ENCODE data around the gene SLC25A51.

Gene SLC25A51

GRCh38 chr9:37936965-37937364 is 33.0 kb upstream of the SLC25A51 start:
- DNase-seq: no peak

DNA sequence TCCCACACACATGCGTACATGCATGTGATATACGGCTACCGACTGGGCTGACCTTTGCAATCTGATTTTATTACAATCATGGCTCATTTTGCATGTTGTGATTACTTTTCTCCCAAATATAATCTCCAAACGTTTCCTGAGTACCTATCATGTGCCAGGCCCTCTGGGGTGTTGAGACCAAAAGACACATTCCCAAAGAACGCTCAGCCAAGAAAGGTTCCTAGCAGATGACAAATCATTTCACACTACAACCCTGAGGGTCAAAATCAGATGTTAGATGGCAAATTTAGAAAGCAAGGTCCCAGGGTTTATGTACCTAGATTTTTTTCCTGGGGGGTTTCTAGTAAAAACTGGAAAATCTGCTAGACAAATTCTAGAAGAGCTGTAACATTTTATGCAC is 32.4 kb upstream of the SLC25A51 start:
- DNase-seq: no peak

DNA sequence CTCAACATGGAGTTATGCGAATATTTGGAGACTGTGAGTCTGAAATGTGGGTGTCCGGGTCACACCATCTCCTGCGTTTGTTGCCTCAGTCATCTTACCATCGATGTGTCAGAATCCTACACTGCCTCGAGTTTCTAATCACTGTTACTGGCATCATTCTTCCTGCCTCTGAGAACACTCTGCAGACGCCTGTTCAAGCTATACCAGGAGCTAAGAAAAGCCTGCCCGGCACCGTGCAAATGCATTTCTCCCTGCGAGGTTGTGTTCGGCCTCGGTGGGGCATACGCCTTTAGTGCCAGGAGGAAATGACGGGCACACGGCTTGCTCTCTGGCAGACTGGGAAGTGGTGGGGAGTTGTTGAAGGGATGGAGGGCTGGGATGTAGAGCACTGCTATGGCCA is 31.2 kb upstream of the SLC25A51 start:
- DNase-seq: no peak

DNA sequence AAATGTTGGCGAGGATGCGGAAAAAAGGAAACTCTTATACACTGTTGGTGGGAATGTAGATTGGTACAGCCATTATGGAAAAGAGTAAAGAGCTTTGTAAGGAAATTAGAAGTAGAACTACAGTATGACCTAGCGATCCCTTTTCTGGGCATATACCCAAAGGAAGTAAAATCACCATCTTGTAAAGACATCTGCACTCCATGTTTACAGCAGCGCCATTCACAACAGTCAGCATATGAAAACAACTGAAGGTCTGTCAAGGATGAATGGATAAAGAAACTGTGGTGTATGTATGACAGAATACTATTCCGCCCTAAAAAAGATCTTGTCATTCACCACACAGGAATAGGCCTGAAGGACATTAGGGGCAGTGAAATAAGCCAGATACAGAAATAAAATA is 27.7 kb upstream of the SLC25A51 start:
- DNase-seq: no peak

DNA sequence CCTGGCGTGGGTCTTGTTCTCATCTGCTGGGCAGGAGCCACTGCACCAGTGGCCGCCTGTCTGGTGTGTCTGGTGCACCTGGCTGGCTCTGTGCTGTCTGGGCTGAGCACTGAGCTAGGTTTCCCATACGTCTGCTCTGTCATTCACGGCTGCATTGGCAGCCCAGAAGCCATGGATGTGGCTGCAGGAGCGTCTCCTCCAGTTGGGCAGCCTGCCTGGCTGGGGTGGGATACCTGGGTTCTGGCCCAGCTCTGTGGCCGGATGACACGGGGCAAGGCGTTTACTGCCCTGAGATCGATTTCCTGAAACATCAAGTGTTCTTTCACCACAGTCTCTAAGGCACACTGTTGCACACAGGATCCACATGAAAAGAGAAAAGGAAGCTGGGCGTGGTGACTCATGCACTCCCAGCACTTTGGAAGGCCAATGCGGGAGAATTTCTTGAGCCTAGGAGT is 25.5 kb upstream of the SLC25A51 start:
- DNase-seq: no peak

- no peak for DNase-seq
These were observed 24.9 kb upstream of the SLC25A51 start for GRCh38 chr9:37928552-37929430.

- DNase-seq: no peak
These were observed 23.9 kb upstream of the SLC25A51 start for GRCh38 chr9:37927601-37928551.

DNA sequence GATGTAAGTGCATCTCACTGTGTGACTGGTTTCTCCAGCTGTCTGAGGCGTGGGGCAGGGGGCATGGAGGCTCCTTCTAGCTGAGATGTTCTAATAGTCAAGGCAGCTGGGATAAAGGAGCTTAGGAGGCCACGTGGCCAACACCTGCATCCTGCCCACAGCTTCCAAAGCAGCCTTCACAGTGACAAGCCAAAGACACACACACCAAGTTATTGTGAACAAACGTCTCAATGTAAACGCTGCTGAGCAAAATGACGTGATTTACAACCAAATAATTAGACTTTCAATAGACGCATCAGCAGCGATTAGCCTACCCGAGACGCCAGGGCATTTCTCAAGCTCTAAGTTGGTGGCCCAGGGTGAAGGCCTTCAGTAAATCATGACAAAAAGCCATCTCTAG is 23.2 kb upstream of the SLC25A51 start:
- no peak for DNase-seq

DNA sequence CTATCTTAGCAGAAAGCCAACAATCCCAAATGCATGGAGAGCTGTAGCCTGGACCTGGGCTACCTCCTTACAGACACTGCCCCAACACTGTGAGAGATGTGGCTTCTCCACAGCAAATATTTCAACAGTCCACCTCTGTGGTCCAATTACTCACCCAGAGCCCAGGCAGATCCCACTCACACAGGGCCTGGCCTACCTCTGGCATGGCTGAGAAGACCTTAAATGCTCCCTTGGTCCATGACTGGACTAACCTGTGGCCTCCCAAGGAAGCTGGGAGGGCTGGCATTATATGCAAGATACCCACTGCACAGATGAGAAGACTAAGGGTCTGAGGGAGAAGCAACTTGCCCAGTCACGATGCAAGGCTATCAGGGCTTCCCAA is 22.8 kb upstream of the SLC25A51 start:
- no peak for DNase-seq

DNA sequence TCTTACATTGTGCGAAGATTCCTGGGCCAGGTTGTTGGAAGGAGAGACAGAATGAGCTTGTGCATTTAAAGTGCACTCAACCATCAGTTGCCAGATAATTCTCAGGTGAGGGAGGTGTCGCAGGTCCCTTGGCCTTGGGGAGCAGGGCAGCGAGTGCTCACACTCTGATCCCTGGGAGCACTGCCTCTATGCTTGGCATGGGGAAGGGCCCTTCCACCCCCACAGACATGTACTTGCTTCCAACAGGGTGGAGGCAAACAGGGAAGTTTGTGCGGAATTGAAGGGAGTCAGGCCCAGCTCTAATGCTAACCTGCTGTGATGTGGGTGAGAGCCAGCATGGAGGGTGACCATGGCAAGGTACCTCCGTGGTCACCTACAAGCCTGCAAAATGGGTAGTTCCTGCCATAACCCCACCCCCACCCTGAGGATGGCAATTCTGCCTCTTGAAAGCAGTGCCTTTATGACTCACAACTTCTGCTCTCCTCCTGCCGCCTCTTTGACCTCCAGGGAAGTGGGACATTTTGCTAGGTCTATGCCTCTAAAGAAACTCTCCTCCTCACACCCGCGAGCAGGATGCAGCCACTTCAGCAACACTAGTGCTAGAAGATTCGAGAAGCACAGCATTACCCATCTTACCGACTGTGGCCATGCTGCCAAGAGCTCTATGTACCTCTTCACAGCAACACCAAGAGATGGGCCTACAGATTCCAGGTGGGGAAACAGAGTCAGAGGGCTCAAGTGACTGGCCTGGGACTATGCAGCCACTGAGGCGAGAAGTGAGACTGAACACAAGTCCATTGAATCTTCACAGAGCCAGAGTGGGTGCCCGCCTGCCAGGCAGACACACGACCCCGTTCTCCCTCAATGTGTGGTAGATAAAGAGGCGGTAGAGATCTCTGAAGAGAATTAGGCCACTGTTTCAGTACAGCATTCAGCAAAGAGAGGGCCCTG is 22.1 kb upstream of the SLC25A51 start:
- DNase-seq: peak; percentile 13

- DNase-seq: no peak
These were observed 21.1 kb upstream of the SLC25A51 start for GRCh38 chr9:37925006-37925405.

- no peak for DNase-seq
These were observed 20.6 kb upstream of the SLC25A51 start for GRCh38 chr9:37924538-37924937.

DNA sequence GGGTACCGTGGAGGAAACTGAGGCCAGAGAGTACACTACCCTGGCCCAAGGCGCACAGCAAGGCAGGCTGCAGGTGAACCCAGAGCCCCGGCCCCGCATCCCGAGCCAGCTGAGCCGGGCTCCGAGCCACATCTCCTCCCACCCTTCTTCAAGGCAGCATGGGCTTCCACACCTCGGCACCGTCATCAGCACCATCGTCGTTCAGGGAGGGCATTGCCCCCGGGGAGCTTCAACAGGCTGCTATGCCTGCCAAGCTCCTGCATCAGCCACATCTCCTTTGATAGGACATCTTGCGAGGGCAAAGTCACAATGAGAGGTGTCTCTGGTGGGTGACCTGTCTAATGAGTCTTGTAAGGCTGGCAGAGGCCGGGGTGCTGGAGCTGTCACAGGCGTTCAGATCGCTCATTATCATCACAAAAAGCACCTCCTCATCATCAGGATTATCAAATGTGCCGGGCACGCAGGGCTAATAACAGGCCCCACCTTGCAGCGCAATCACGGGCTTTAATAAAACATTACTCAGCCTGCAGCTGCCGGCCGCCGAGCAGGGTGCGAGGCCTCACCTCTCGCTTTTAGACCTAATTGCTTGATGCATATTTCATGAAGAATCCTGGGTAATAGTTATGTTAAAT is 20.0 kb upstream of the SLC25A51 start:
- no peak for DNase-seq

DNA sequence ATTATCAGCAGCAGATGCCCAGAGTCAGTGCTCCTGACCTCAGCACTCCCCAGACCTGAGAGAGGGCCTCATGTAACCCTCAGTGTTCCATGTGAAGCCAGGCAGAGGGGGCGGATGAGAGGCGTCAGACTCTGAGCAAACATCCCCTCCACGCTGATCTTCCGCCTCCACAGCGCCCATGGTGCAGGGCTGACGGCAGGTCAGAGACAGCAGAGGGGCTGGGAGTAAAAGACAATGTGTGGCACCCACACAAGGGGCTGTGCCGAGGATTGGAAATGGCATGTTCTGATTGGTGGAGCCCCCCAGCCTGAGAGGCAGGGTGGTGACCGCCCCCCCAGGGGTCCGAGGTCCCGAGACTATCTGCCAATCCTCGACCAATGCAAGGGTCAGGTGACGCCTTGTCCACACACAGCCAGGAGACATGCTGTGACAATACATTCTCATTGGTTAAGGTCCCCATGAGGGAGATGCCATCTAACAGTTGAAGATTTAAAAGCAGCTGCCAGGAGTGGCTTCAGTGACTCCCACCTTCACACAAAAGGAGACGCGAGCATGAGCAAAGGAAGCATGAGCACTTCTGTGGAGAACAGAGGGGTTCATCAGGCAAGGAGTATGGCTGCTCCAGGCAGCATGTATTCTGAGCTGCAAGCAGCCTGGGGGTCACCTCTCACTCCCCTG is 19.3 kb upstream of the SLC25A51 start:
- no peak for DNase-seq

- no peak for DNase-seq
These were observed 18.6 kb upstream of the SLC25A51 start for GRCh38 chr9:37922363-37923117.

DNA sequence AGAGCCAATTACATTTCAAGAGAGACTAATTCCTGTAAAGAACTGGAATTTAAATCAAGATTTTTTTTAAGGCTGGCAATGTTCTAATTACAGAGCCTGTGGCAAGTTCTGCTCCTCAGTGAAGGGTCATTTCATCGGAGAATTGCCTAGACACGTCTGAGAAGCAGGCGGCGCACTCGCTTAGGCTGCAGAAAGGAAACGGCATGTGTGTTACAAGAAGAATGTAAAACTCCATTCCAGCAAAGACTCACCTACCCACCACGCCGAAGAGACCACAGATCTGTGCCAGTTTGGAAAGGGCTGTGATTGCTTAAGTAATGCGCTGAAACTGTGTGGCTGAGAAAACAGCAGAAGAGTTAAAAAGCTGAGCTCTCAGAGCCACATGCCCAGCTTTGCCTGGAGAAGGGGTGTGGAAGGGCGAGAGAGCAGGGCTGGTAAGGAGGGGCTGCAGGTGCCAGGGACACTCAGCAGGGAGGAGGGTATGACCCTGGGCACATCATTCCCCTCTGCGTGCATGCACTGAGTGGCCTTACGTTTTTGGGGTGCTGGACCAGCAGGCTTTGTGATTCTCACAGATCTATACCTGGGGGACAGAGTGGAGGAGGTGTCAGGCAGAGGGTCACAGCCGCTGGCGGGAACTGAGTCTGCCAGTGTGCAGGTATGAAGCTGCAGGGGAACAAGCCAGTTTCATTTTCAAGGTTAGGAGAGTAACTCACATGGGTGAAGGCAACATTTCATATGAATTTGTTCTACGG is 17.8 kb upstream of the SLC25A51 start:
- DNase-seq: no peak

GRCh38 chr9:37921168-37921510 is 17.2 kb upstream of the SLC25A51 start:
- DNase-seq: no peak

- peak; percentile 19 for DNase-seq
These were observed 16.7 kb upstream of the SLC25A51 start for GRCh38 chr9:37920471-37921167.

DNA sequence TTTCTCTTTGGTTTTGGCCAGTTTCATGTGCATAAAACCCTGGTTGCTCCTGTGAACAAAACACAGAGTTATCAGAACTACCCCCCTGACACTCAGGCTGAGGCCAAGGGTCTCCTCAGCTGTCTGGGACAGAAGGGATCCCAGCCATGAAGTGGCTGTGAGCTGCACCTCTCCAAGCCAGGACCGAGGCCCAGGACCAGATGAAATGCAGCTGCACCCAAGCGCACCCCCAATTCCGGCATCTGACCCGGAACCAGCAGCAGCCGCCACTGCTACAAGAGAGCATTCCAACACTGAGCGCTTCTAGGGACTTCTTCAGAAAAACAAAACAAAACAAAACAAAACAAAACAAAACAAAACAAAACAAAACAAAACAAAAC is 16.0 kb upstream of the SLC25A51 start:
- DNase-seq: no peak

Data from activated CD4-positive, alpha-beta T cell treated with anti-CD3 and anti-CD28 coated beads, Interleukin-2, amount 50 U/mL, for 16 hours (primary cell).